ENCODE results near the gene MBD5. TPM values are rescaled to one million over a fixed set of nuclear protein-coding genes. Genes with fewer than 3 reads are reported as not detected.

MBD5 gene
- total RNA-seq, 1 donor from 2014 or later, result 59.3 TPM

GRCh38 chr2:148410899-148411298 is 390.0 kb downstream of the MBD5 start:
- peaks cover 2% of the 10 kb centered on the region for H3K27me3 Mint-ChIP-seq (ENCODE audit: unreplicated experiment)
- H3K4me3 Mint-ChIP-seq (ENCODE audit: unreplicated experiment), result no peak overlapping the region
- H3K9me3 Mint-ChIP-seq (ENCODE audit: unreplicated experiment), result no peaks in the 10 kb centered on the region
- H3K36me3 Mint-ChIP-seq (ENCODE audit: low read depth, unreplicated experiment), result no peaks in the 10 kb centered on the region
- H3K4me1 Mint-ChIP-seq (ENCODE audit: unreplicated experiment), result peaks cover 9% of the 10 kb centered on the region
- DNase-seq (ENCODE audit: low spot score), result no peak
- H3K27ac Mint-ChIP-seq (ENCODE audit: unreplicated experiment), result no peak overlapping the region
- no peak for TF ChIP-seq CTCF (IDR thresholded peaks at IDR 0.05; ENCODE audit: unreplicated experiment)

GRCh38 chr2:148416248-148416647 is 395.4 kb downstream of the MBD5 start:
- H3K4me3 Mint-ChIP-seq (ENCODE audit: unreplicated experiment), result no peak overlapping the region
- no peaks in the 10 kb centered on the region for H3K4me1 Mint-ChIP-seq (ENCODE audit: unreplicated experiment)
- H3K9me3 Mint-ChIP-seq (ENCODE audit: unreplicated experiment), result no peaks in the 10 kb centered on the region
- H3K27ac Mint-ChIP-seq (ENCODE audit: unreplicated experiment), result no peak overlapping the region
- no peaks in the 10 kb centered on the region for H3K36me3 Mint-ChIP-seq (ENCODE audit: low read depth, unreplicated experiment)
- peaks cover 2% of the 10 kb centered on the region for H3K27me3 Mint-ChIP-seq (ENCODE audit: unreplicated experiment)
- no peak for TF ChIP-seq CTCF (IDR thresholded peaks at IDR 0.05; ENCODE audit: unreplicated experiment)
- DNase-seq (ENCODE audit: low spot score), result no peak

- no peak for TF ChIP-seq CTCF (IDR thresholded peaks at IDR 0.05; ENCODE audit: unreplicated experiment)
- peaks cover 5% of the 10 kb centered on the region for H3K9me3 Mint-ChIP-seq (ENCODE audit: unreplicated experiment)
- H3K27ac Mint-ChIP-seq (ENCODE audit: unreplicated experiment), result no peak overlapping the region
Observed at GRCh38 chr2:148430101-148430500, 409.2 kb downstream of the MBD5 start.

GRCh38 chr2:148447877-148448276 is 427.0 kb downstream of the MBD5 start:
- Mint-ChIP-seq H3K4me3 (ENCODE audit: unreplicated experiment) (no peak overlapping the region), H3K4me1 (ENCODE audit: unreplicated experiment) (peaks cover under 1% of the 10 kb centered on the region), H3K9me3 (ENCODE audit: unreplicated experiment) (no peaks in the 10 kb centered on the region), H3K36me3 (ENCODE audit: low read depth, unreplicated experiment) (no peaks in the 10 kb centered on the region), H3K27me3 (ENCODE audit: unreplicated experiment) (no peaks in the 10 kb centered on the region), H3K27ac (ENCODE audit: unreplicated experiment) (no peak overlapping the region)
- TF ChIP-seq CTCF (IDR thresholded peaks at IDR 0.05; ENCODE audit: unreplicated experiment), result no peak
- no peak for DNase-seq (ENCODE audit: low spot score)

More at GRCh38 chr2:148430101-148430500, 409.2 kb downstream of the MBD5 start:
- DNase-seq (ENCODE audit: low spot score), result no peak
- Mint-ChIP-seq H3K4me1 (ENCODE audit: unreplicated experiment) (no peaks in the 10 kb centered on the region), H3K36me3 (ENCODE audit: low read depth, unreplicated experiment) (no peaks in the 10 kb centered on the region), H3K4me3 (ENCODE audit: unreplicated experiment) (no peak overlapping the region), H3K27me3 (ENCODE audit: unreplicated experiment) (peaks cover 2% of the 10 kb centered on the region)

GRCh38 chr2:148450531-148450930 is 429.6 kb downstream of the MBD5 start:
- Mint-ChIP-seq H3K27me3 (ENCODE audit: unreplicated experiment) (no peaks in the 10 kb centered on the region), H3K4me1 (ENCODE audit: unreplicated experiment) (peaks cover 4% of the 10 kb centered on the region), H3K9me3 (ENCODE audit: unreplicated experiment) (no peaks in the 10 kb centered on the region), H3K27ac (ENCODE audit: unreplicated experiment) (no peak overlapping the region), H3K4me3 (ENCODE audit: unreplicated experiment) (no peak overlapping the region), H3K36me3 (ENCODE audit: low read depth, unreplicated experiment) (no peaks in the 10 kb centered on the region)
- no peak for DNase-seq (ENCODE audit: low spot score)
- TF ChIP-seq CTCF (IDR thresholded peaks at IDR 0.05; ENCODE audit: unreplicated experiment), result no peak
